Stomach (tissue), 9 donors: Measurements from ENCODE around the gene TAF6. TPM values are rescaled to one million over a fixed set of nuclear protein-coding genes. Genes with fewer than 3 reads are reported as not detected.
A peak's percentile ranks its signal among the peaks of the same experiment; 100 is the strongest.

Experiments
- DNase-seq, 2 donors: peaks; one replicate each; pipeline versions ENCODE4 v3.0.0 to v3.0.0-alpha.2; 2013 to 2019
- H3K27ac ChIP-seq, 5 donors: fragments of 200-600 bp in 4 of 5; sonication (generic) in 4 of 5; one replicate each; pipeline ENCODE4 v1.5.1; 2013 to 2019; ENCODE audit warnings: mild to moderate bottlenecking in 1 of 5, moderate library complexity in 1 of 5
- H3K27me3 ChIP-seq, 3 donors: fragments of 200-600 bp; sonication (generic); one replicate each; pipeline ENCODE4 v1.5.1; 2017 to 2019; ENCODE audit warnings: mixed run types in 1 of 3
- H3K36me3 ChIP-seq, 4 donors: fragments of 200-600 bp; sonication (generic); 1 replicate in 3 of 4; 2 replicates in 1 of 4; pipeline ENCODE4 v1.5.1; 2016 to 2019
- H3K4me1 ChIP-seq, 4 donors: fragments of 200-600 bp; sonication (generic); one replicate each; pipeline ENCODE4 v1.5.1; 2016 to 2019
- H3K4me3 ChIP-seq, 4 donors: fragments of 200-600 bp; sonication (generic) in 3 of 4; one replicate each; pipeline ENCODE4 v1.5.1; 2016 to 2019; ENCODE audit warnings: mild to moderate bottlenecking in 1 of 4
- H3K9me3 ChIP-seq, 4 donors: fragments of 200-600 bp; sonication (generic); one replicate each; pipeline ENCODE4 v1.5.1; 2016 to 2019
- CTCF ChIP-seq, 7 experiments: fragments of 450-650 bp in 4 of 7; fragments of 200-600 bp in 3 of 7; sonication (generic) in 3 of 7; IDR thresholded peaks; one replicate each; pipeline ENCODE4 v1.5.1; 2016 to 2019; ENCODE audit warnings: antibody characterized with exemption in 7 of 7, control low read depth in 2 of 7, mild to moderate bottlenecking in 1 of 7
- EP300 ChIP-seq: sonication (generic); formaldehyde crosslinking; IDR thresholded peaks from one replicate; pipeline ENCODE4 v1.6.1; 2017; ENCODE audit warnings: antibody characterized with exemption
- POLR2A ChIP-seq, 4 donors: fragments of 450-650 bp; IDR thresholded peaks; one replicate each; pipeline ENCODE4 v1.6.1; 2016; ENCODE audit warnings: antibody characterized with exemption in 4 of 4, control low read depth in 2 of 4, mild to moderate bottlenecking in 1 of 4, moderate library complexity in 1 of 4
- POLR2AphosphoS5 ChIP-seq, 3 donors: sonication (generic); formaldehyde crosslinking; IDR thresholded peaks; one replicate each; pipeline ENCODE4 v1.6.1; 2016; ENCODE audit warnings: antibody characterized with exemption in 3 of 3
- WGBS, 5 donors: extraction: QIAGEN DNeasy Blood & Tissue Kit in 3 of 5; methylation state at CpG; one replicate each; pipeline versions ENCODE4 v1.1.5 to v1.1.7; 2013 to 2018; 5-methylcytosine and 5-hydroxymethylcytosine counted together
- intact Hi-C: fragments of 100-400 bp; cut with DNase I; formaldehyde crosslinking; loops from one replicate; pipeline ENCODE4 v1.15.1; 2023; ENCODE audit warnings: low total_unique reads
- polyA plus RNA-seq, 3 donors: library from polyadenylated mRNA; stranded (reverse); fragments of 200-250 nt; gene quantifications; one replicate each; pipeline ENCODE4 v1.2.3, GENCODE V29; 2013
- total RNA-seq, 5 donors: library from RNA; depleted of rRNA; stranded (reverse); fragments of >200 nt; gene quantifications; one replicate each; pipeline versions ENCODE4 v1.1.0 to v1.2.3, GENCODE V29; 2014 to 2016
- donor health status: healthy with polysubstance abuse.
- donor health status: Bipolar disorder and iron deficiency.
- donor health status: healthy.

TAF6 gene
- total and polyA plus RNA-seq, 8 donors: 15.4 to 106 (median 28.4) TPM

- Histone ChIP-seq H3K27me3 (no peaks in the 10 kb centered on the region), H3K4me1 (peaks cover 15 to 66% (median 35%) of the 10 kb centered on the region in 4 donors), H3K27ac (no peak overlapping the region), H3K9me3 (no peaks in the 10 kb centered on the region), H3K36me3 (peaks cover 61 to 68% (median 65%) of the 10 kb centered on the region in 4 donors), H3K4me3 (no peak overlapping the region)
- TF ChIP-seq CTCF (IDR thresholded peaks at IDR 0.05) (no peak), POLR2A (IDR thresholded peaks at IDR 0.05) (no peak), EP300 (no peak), POLR2AphosphoS5 (IDR thresholded peaks at IDR 0.05) (peak in 1 of 3 donors; percentile 7)
- 48 to 63% (median 58%) methylated on average over 11 to 19 of the region's 19 CpGs for WGBS, 5 donors
- no peak for DNase-seq
- intact Hi-C loops: no loop called here
These were observed 27.6 kb downstream of the TAF6 start for GRCh38 chr7:100091411-100092181.

GRCh38 chr7:100090527-100091410 is 28.4 kb downstream of the TAF6 start:
- DNase-seq: no peak
- intact Hi-C loops: no loop called here
- peaks cover 15 to 68% (median 35%) of the 10 kb centered on the region in 4 donors for H3K4me1 ChIP-seq
- no peaks in the 10 kb centered on the region for H3K27me3 ChIP-seq
- H3K36me3 ChIP-seq: peaks cover 53 to 59% (median 57%) of the 10 kb centered on the region in 4 donors
- no peak overlapping the region for H3K27ac ChIP-seq
- no peaks in the 10 kb centered on the region for H3K9me3 ChIP-seq
- TF ChIP-seq CTCF (IDR thresholded peaks at IDR 0.05) (no peak), POLR2A (IDR thresholded peaks at IDR 0.05) (no peak), EP300 (no peak), POLR2AphosphoS5 (IDR thresholded peaks at IDR 0.05) (no peak)
- WGBS, 5 donors: 86 to 89% (median 87%) methylated on average over 14 of the region's 14 CpGs
- no peak overlapping the region for H3K4me3 ChIP-seq

- no peak for DNase-seq
- Histone ChIP-seq H3K4me3 (peak overlapping the region; percentile 81 to 92 (median 90)), H3K27me3 (no peaks in the 10 kb centered on the region), H3K9me3 (no peaks in the 10 kb centered on the region), H3K36me3 (peaks cover 41 to 48% (median 46%) of the 10 kb centered on the region in 4 donors), H3K27ac (peak overlapping the region in 4 of 5 donors; percentile 79 to 92 (median 90)), H3K4me1 (peaks cover 15 to 62% (median 35%) of the 10 kb centered on the region in 4 donors)
- WGBS, 5 donors: 19 to 26% (median 23%) methylated on average over 7 of the region's 7 CpGs
- TF ChIP-seq POLR2AphosphoS5 (IDR thresholded peaks at IDR 0.05) (no peak), CTCF (IDR thresholded peaks at IDR 0.05) (no peak), EP300 (no peak), POLR2A (IDR thresholded peaks at IDR 0.05) (no peak)
- intact Hi-C loops: no loop called here
These were observed 29.5 kb downstream of the TAF6 start for GRCh38 chr7:100089458-100090196.
